ENCODE data around the gene RGS9. TPM values are rescaled to one million over a fixed set of nuclear protein-coding genes. Genes with fewer than 3 reads are reported as not detected.
A peak's percentile ranks its signal among the peaks of the same experiment; 100 is the strongest.

Gene RGS9
- total and polyA plus RNA-seq, 2 experiments from 2014 or later = 12.8 to 29.6 TPM

GRCh38 chr17:65185668-65186382, 48.7 kb downstream of the RGS9 start:
- Mint-ChIP-seq H3K4me3 (no peak overlapping the region), H3K4me1 (peaks cover 40% of the 10 kb centered on the region), H3K36me3 (ENCODE audit: low read depth) (no peaks in the 10 kb centered on the region; the same call in 2 of the 3 replicates), H3K27ac (peak overlapping the region; percentile 12), H3K9me3 (no peaks in the 10 kb centered on the region; the same call in 2 of the 3 replicates), H3K27me3 (ENCODE audit: insufficient read depth, low read depth, poor library complexity) (peaks cover 4% of the 10 kb centered on the region)
- Histone ChIP-seq H3K4me3 (no peak overlapping the region), H3K27me3 (ENCODE audit: insufficient read depth) (no peaks in the 10 kb centered on the region), H3F3A (replicated peaks; ENCODE audit: low read depth) (no peaks in the 10 kb centered on the region), H3K36me3 (ENCODE audit: insufficient read depth) (no peaks in the 10 kb centered on the region), H2AFZ (no peak overlapping the region), H4K20me1 (replicated peaks; ENCODE audit: insufficient read depth) (no peaks in the 10 kb centered on the region), H3K27ac (ENCODE audit: low read depth) (peak overlapping the region; percentile 95; the same call in 1 of the 2 replicates), H3K9me2 (ENCODE audit: insufficient read depth) (peaks cover 6% of the 10 kb centered on the region; the same call in 1 of the 2 replicates), H3K4me2 (no peak overlapping the region), H3K4me1 (ENCODE audit: insufficient read depth) (peaks cover 27% of the 10 kb centered on the region), H3K79me2 (replicated peaks; ENCODE audit: insufficient read depth) (no peaks in the 10 kb centered on the region)
- DNase-seq (ENCODE audit: low spot score) (peak; percentile 48), ATAC-seq (peak; percentile 20; the same call in 2 of the 3 replicates)
- TF ChIP-seq STAT1 (IDR thresholded peaks at IDR 0.05; ENCODE audit: unreplicated experiment) = no peak
- TF ChIP-seq, protein P1, sequence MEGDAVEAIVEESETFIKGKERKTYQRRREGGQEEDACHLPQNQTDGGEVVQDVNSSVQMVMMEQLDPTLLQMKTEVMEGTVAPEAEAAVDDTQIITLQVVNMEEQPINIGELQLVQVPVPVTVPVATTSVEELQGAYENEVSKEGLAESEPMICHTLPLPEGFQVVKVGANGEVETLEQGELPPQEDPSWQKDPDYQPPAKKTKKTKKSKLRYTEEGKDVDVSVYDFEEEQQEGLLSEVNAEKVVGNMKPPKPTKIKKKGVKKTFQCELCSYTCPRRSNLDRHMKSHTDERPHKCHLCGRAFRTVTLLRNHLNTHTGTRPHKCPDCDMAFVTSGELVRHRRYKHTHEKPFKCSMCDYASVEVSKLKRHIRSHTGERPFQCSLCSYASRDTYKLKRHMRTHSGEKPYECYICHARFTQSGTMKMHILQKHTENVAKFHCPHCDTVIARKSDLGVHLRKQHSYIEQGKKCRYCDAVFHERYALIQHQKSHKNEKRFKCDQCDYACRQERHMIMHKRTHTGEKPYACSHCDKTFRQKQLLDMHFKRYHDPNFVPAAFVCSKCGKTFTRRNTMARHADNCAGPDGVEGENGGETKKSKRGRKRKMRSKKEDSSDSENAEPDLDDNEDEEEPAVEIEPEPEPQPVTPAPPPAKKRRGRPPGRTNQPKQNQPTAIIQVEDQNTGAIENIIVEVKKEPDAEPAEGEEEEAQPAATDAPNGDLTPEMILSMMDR (conservative IDR thresholded peaks at IDR 0.05; ENCODE audit: low read depth in 2 of 2) = peak; percentile 9 to 41; a peak in 3 of 4 replicates

GRCh38 chr17:65190467-65191097, 53.4 kb downstream of the RGS9 start:
- Histone ChIP-seq H3K27me3 (ENCODE audit: insufficient read depth) (no peaks in the 10 kb centered on the region), H3K4me1 (ENCODE audit: insufficient read depth) (peaks cover 9% of the 10 kb centered on the region), H4K20me1 (replicated peaks; ENCODE audit: insufficient read depth) (no peaks in the 10 kb centered on the region), H3K27ac (ENCODE audit: low read depth) (no peak overlapping the region), H3K4me2 (no peak overlapping the region), H2AFZ (no peak overlapping the region), H3K4me3 (no peak overlapping the region), H3F3A (replicated peaks; ENCODE audit: low read depth) (no peaks in the 10 kb centered on the region), H3K79me2 (replicated peaks; ENCODE audit: insufficient read depth) (no peaks in the 10 kb centered on the region), H3K36me3 (ENCODE audit: insufficient read depth) (no peaks in the 10 kb centered on the region), H3K9me2 (ENCODE audit: insufficient read depth) (no peaks in the 10 kb centered on the region)
- H3K27ac Mint-ChIP-seq = no peak overlapping the region
- ATAC-seq = no peak
- no peak overlapping the region for H3K4me3 Mint-ChIP-seq
- no peaks in the 10 kb centered on the region; the same call in 2 of the 3 replicates for H3K9me3 Mint-ChIP-seq
- H3K36me3 Mint-ChIP-seq (ENCODE audit: low read depth) = no peaks in the 10 kb centered on the region
- peaks cover 19% of the 10 kb centered on the region for H3K4me1 Mint-ChIP-seq
- peaks cover 6% of the 10 kb centered on the region for H3K27me3 Mint-ChIP-seq (ENCODE audit: insufficient read depth, low read depth, poor library complexity)
- DNase-seq (ENCODE audit: low spot score) = no peak
- TF ChIP-seq, protein P2, sequence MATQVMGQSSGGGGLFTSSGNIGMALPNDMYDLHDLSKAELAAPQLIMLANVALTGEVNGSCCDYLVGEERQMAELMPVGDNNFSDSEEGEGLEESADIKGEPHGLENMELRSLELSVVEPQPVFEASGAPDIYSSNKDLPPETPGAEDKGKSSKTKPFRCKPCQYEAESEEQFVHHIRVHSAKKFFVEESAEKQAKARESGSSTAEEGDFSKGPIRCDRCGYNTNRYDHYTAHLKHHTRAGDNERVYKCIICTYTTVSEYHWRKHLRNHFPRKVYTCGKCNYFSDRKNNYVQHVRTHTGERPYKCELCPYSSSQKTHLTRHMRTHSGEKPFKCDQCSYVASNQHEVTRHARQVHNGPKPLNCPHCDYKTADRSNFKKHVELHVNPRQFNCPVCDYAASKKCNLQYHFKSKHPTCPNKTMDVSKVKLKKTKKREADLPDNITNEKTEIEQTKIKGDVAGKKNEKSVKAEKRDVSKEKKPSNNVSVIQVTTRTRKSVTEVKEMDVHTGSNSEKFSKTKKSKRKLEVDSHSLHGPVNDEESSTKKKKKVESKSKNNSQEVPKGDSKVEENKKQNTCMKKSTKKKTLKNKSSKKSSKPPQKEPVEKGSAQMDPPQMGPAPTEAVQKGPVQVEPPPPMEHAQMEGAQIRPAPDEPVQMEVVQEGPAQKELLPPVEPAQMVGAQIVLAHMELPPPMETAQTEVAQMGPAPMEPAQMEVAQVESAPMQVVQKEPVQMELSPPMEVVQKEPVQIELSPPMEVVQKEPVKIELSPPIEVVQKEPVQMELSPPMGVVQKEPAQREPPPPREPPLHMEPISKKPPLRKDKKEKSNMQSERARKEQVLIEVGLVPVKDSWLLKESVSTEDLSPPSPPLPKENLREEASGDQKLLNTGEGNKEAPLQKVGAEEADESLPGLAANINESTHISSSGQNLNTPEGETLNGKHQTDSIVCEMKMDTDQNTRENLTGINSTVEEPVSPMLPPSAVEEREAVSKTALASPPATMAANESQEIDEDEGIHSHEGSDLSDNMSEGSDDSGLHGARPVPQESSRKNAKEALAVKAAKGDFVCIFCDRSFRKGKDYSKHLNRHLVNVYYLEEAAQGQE (IDR thresholded peaks at IDR 0.05; ENCODE audit: unreplicated experiment) = no peak
- TF ChIP-seq JUNB (IDR thresholded peaks at IDR 0.05; ENCODE audit: unreplicated experiment) = no peak
- TF ChIP-seq ZNF331 (CRISPR knock-in tag; IDR thresholded peaks at IDR 0.05; ENCODE audit: low read depth) = no peak
- no peak for TF ChIP-seq EZH2phosphoT487 (IDR thresholded peaks at IDR 0.05; ENCODE audit: unreplicated experiment)
- TF ChIP-seq, protein P1 (conservative IDR thresholded peaks at IDR 0.05; ENCODE audit: low read depth in 2 of 2) = no peak
- TF ChIP-seq NANOG (IDR thresholded peaks at IDR 0.05; ENCODE audit: borderline replicate concordance) = no peak
- TF ChIP-seq ZNF114 (CRISPR knock-in tag; IDR thresholded peaks at IDR 0.05) = no peak
- no peak for TF ChIP-seq POLR2AphosphoS5 (IDR thresholded peaks at IDR 0.05; ENCODE audit: low read depth)
- TF ChIP-seq, protein P3, sequence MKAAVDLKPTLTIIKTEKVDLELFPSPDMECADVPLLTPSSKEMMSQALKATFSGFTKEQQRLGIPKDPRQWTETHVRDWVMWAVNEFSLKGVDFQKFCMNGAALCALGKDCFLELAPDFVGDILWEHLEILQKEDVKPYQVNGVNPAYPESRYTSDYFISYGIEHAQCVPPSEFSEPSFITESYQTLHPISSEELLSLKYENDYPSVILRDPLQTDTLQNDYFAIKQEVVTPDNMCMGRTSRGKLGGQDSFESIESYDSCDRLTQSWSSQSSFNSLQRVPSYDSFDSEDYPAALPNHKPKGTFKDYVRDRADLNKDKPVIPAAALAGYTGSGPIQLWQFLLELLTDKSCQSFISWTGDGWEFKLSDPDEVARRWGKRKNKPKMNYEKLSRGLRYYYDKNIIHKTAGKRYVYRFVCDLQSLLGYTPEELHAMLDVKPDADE (IDR thresholded peaks at IDR 0.05) = no peak
- no peak for TF ChIP-seq EZH2 (IDR thresholded peaks at IDR 0.05; ENCODE audit: low read depth, unreplicated experiment)
